ENCODE measurements around the gene TPST1. TPM values are rescaled to one million over a fixed set of nuclear protein-coding genes. Genes with fewer than 3 reads are reported as not detected.
"Not testable (repeated sequence)": the region's sequence is repeated elsewhere in the genome, so short reads cannot be mapped to it uniquely, and the experiment has no call there.

TPST1 gene
- total RNA-seq, 2 donors from 2014 or later, result 1.6 to 4.4 TPM

GRCh38 chr7:66213637-66214036 lies 8.5 kb downstream of the TPST1 start:
- H3K9me3 Mint-ChIP-seq, result peaks cover 0 to 3% of the 10 kb centered on the region in 2 donors
- no peak for ATAC-seq

GRCh38 chr7:66216687-66217086 lies 11.6 kb downstream of the TPST1 start:
- no peaks in the 10 kb centered on the region for H3K36me3 Mint-ChIP-seq
- H3K9me3 Mint-ChIP-seq, result no peaks in the 10 kb centered on the region
- ATAC-seq, result no peak
- no peak overlapping the region for H3K27ac Mint-ChIP-seq
- DNase-seq (ENCODE audit: low spot score in 2 of 2), result no peak

More at GRCh38 chr7:66213637-66214036, 8.5 kb downstream of the TPST1 start:
- no peaks in the 10 kb centered on the region for H3K36me3 Mint-ChIP-seq
- H3K27ac Mint-ChIP-seq, result peak overlapping the region in 1 of 2 donors; percentile 15
- no peak for DNase-seq (ENCODE audit: low spot score in 2 of 2)

GRCh38 chr7:66219805-66220204 lies 14.7 kb downstream of the TPST1 start:
- no peak overlapping the region for H3K27ac Mint-ChIP-seq

GRCh38 chr7:66221442-66221841 lies 16.3 kb downstream of the TPST1 start:
- no peak overlapping the region for H3K27ac Mint-ChIP-seq
- no peak for ATAC-seq
- DNase-seq (ENCODE audit: low spot score in 2 of 2), result no peak
- no peaks in the 10 kb centered on the region for H3K36me3 Mint-ChIP-seq
- H3K9me3 Mint-ChIP-seq, result no peaks in the 10 kb centered on the region

More at GRCh38 chr7:66219805-66220204, 14.7 kb downstream of the TPST1 start:
- no peaks in the 10 kb centered on the region for H3K36me3 Mint-ChIP-seq
- ATAC-seq, result no peak
- DNase-seq (ENCODE audit: low spot score in 2 of 2), result no peak
- H3K9me3 Mint-ChIP-seq, result no peaks in the 10 kb centered on the region

- ATAC-seq (no peak), DNase-seq (ENCODE audit: low spot score in 2 of 2) (no peak)
- Mint-ChIP-seq H3K27ac (no peak overlapping the region), H3K36me3 (no peaks in the 10 kb centered on the region), H3K9me3 (peaks cover 0 to 1% of the 10 kb centered on the region in 2 donors)
These were observed 22.7 kb downstream of the TPST1 start for GRCh38 chr7:66227808-66228207.

- H3K9me3 Mint-ChIP-seq; H3K36me3 Mint-ChIP-seq; H3K27ac Mint-ChIP-seq; ATAC-seq; DNase-seq (ENCODE audit: low spot score in 2 of 2): not testable (repeated sequence)
These were observed 26.4 kb downstream of the TPST1 start for GRCh38 chr7:66231326-66232216.

GRCh38 chr7:66233638-66234037 lies 28.5 kb downstream of the TPST1 start:
- DNase-seq (ENCODE audit: low spot score in 2 of 2) (no peak), ATAC-seq (no peak)
- no peak overlapping the region for H3K27ac Mint-ChIP-seq
- H3K36me3 Mint-ChIP-seq, result no peaks in the 10 kb centered on the region
- peaks cover 0 to 5% of the 10 kb centered on the region in 2 donors for H3K9me3 Mint-ChIP-seq

GRCh38 chr7:66236713-66237303 lies 31.7 kb downstream of the TPST1 start:
- DNase-seq (ENCODE audit: low spot score in 2 of 2) (no peak), ATAC-seq (no peak)
- H3K36me3 Mint-ChIP-seq, result no peaks in the 10 kb centered on the region
- peaks cover 0 to 5% of the 10 kb centered on the region in 2 donors for H3K9me3 Mint-ChIP-seq
- no peak overlapping the region for H3K27ac Mint-ChIP-seq

GRCh38 chr7:66237906-66238772 lies 33.0 kb downstream of the TPST1 start:
- H3K36me3 Mint-ChIP-seq, result no peaks in the 10 kb centered on the region
- no peak for DNase-seq (ENCODE audit: low spot score in 2 of 2)

GRCh38 chr7:66238773-66239466 lies 33.8 kb downstream of the TPST1 start:
- no peaks in the 10 kb centered on the region for H3K36me3 Mint-ChIP-seq
- DNase-seq (ENCODE audit: low spot score in 2 of 2), result no peak
- no peak for ATAC-seq
- no peaks in the 10 kb centered on the region for H3K9me3 Mint-ChIP-seq
- H3K27ac Mint-ChIP-seq, result no peak overlapping the region

More at GRCh38 chr7:66237906-66238772, 33.0 kb downstream of the TPST1 start:
- H3K27ac Mint-ChIP-seq, result no peak overlapping the region
- ATAC-seq, result no peak
- peaks cover 0 to under 1% of the 10 kb centered on the region in 2 donors for H3K9me3 Mint-ChIP-seq

GRCh38 chr7:66239467-66239856 lies 34.3 kb downstream of the TPST1 start:
- H3K27ac Mint-ChIP-seq, result no peak overlapping the region
- ATAC-seq (no peak), DNase-seq (ENCODE audit: low spot score in 2 of 2) (no peak)
- no peaks in the 10 kb centered on the region for H3K9me3 Mint-ChIP-seq
- H3K36me3 Mint-ChIP-seq, result no peaks in the 10 kb centered on the region

GRCh38 chr7:66245008-66245407 lies 39.9 kb downstream of the TPST1 start:
- no peak for DNase-seq (ENCODE audit: low spot score in 2 of 2)
- H3K9me3 Mint-ChIP-seq, result no peaks in the 10 kb centered on the region
- peak overlapping the region in 1 of 2 donors; percentile 50 for H3K27ac Mint-ChIP-seq
- H3K36me3 Mint-ChIP-seq, result no peaks in the 10 kb centered on the region
- no peak for ATAC-seq

GRCh38 chr7:66246554-66247171 lies 41.5 kb downstream of the TPST1 start:
- Mint-ChIP-seq H3K36me3 (no peaks in the 10 kb centered on the region), H3K9me3 (no peaks in the 10 kb centered on the region), H3K27ac (no peak overlapping the region)
- DNase-seq (ENCODE audit: low spot score in 2 of 2) (no peak), ATAC-seq (no peak)

- ATAC-seq (no peak), DNase-seq (ENCODE audit: low spot score in 2 of 2) (no peak)
- Mint-ChIP-seq H3K9me3 (no peaks in the 10 kb centered on the region), H3K36me3 (no peaks in the 10 kb centered on the region), H3K27ac (no peak overlapping the region)
These were observed 42.4 kb downstream of the TPST1 start for GRCh38 chr7:66247380-66248078.

- Mint-ChIP-seq H3K36me3 (no peaks in the 10 kb centered on the region), H3K9me3 (no peaks in the 10 kb centered on the region), H3K27ac (no peak overlapping the region)
- ATAC-seq (no peak), DNase-seq (ENCODE audit: low spot score in 2 of 2) (no peak)
These were observed 45.6 kb downstream of the TPST1 start for GRCh38 chr7:66250711-66251110.

All from activated naive CD4-positive, alpha-beta T cell treated with anti-CD3 and anti-CD28 coated beads, Interleukin-2, amount 50 U/mL, for 72 hours (primary cell).